ENCODE data around the gene CFAP61. TPM values are rescaled to one million over a fixed set of nuclear protein-coding genes. Genes with fewer than 3 reads are reported as not detected.

CFAP61 gene
- total and polyA plus RNA-seq, 2 experiments from 2014 or later, result 1.0 TPM; not detected in 1

GRCh38 chr20:20373091-20373571 lies 320.8 kb downstream of the CFAP61 start:
- Histone ChIP-seq H3K4me2 (no peak overlapping the region), H3K4me3 (no peak overlapping the region), H3K27me3 (peaks cover 79% of the 10 kb centered on the region), H3K9me2 (replicated peaks; ENCODE audit: insufficient read depth) (no peaks in the 10 kb centered on the region), H3K79me2 (no peaks in the 10 kb centered on the region), H4K20me1 (ENCODE audit: insufficient read depth, poor library complexity, severe bottlenecking) (no peaks in the 10 kb centered on the region), H3K36me3 (replicated peaks; ENCODE audit: insufficient read depth, low read depth) (no peaks in the 10 kb centered on the region), H3K9me3 (ENCODE audit: low read depth) (no peaks in the 10 kb centered on the region), H3K4me1 (ENCODE audit: insufficient read depth) (peaks cover 8% of the 10 kb centered on the region), H2AFZ (no peak overlapping the region), H3K27ac (no peak overlapping the region)
- TF ChIP-seq CTCF (IDR thresholded peaks at IDR 0.05; ENCODE audit: poor library complexity) (no peak), EZH2phosphoT487 (IDR thresholded peaks at IDR 0.05; ENCODE audit: low read depth, severe bottlenecking, unreplicated experiment) (no peak), EZH2 (IDR thresholded peaks at IDR 0.05; ENCODE audit: borderline replicate concordance) (no peak)
- no peak for DNase-seq (ENCODE audit: low spot score)
- 58% methylated on average over 17 of the region's 17 CpGs for WGBS (ENCODE audit: low lambda C conversion rate, missing lambda C conversion rate)

- no peaks in the 10 kb centered on the region for H4K20me1 ChIP-seq (ENCODE audit: insufficient read depth, poor library complexity, severe bottlenecking)
- no peak overlapping the region for H2AFZ ChIP-seq
- peaks cover 57% of the 10 kb centered on the region for H3K27me3 ChIP-seq
- no peak overlapping the region for H3K27ac ChIP-seq
- H3K4me1 ChIP-seq (ENCODE audit: insufficient read depth), result no peaks in the 10 kb centered on the region
- no peak for DNase-seq (ENCODE audit: low spot score)
- no peaks in the 10 kb centered on the region for H3K36me3 ChIP-seq (replicated peaks; ENCODE audit: insufficient read depth, low read depth)
- WGBS (ENCODE audit: low lambda C conversion rate, missing lambda C conversion rate), result 69% methylated on average over 8 of the region's 8 CpGs
- no peak overlapping the region for H3K4me2 ChIP-seq
- H3K79me2 ChIP-seq, result no peaks in the 10 kb centered on the region
- TF ChIP-seq EZH2phosphoT487 (IDR thresholded peaks at IDR 0.05; ENCODE audit: low read depth, severe bottlenecking, unreplicated experiment) (no peak), CTCF (IDR thresholded peaks at IDR 0.05; ENCODE audit: poor library complexity) (no peak), EZH2 (IDR thresholded peaks at IDR 0.05; ENCODE audit: borderline replicate concordance) (no peak)
- no peaks in the 10 kb centered on the region for H3K9me3 ChIP-seq (ENCODE audit: low read depth)
- H3K9me2 ChIP-seq (replicated peaks; ENCODE audit: insufficient read depth), result no peaks in the 10 kb centered on the region
- H3K4me3 ChIP-seq, result no peak overlapping the region
Measured at GRCh38 chr20:20375862-20376261, 323.5 kb downstream of the CFAP61 start.

GRCh38 chr20:20386192-20386591 lies 333.9 kb downstream of the CFAP61 start:
- no peak for DNase-seq (ENCODE audit: low spot score)
- Histone ChIP-seq H2AFZ (no peak overlapping the region), H3K9me2 (replicated peaks; ENCODE audit: insufficient read depth) (no peaks in the 10 kb centered on the region), H3K27ac (no peak overlapping the region), H3K9me3 (ENCODE audit: low read depth) (no peaks in the 10 kb centered on the region), H4K20me1 (ENCODE audit: insufficient read depth, poor library complexity, severe bottlenecking) (no peaks in the 10 kb centered on the region), H3K4me1 (ENCODE audit: insufficient read depth) (no peaks in the 10 kb centered on the region), H3K27me3 (no peaks in the 10 kb centered on the region), H3K36me3 (replicated peaks; ENCODE audit: insufficient read depth, low read depth) (no peaks in the 10 kb centered on the region), H3K4me2 (no peak overlapping the region), H3K4me3 (no peak overlapping the region), H3K79me2 (no peaks in the 10 kb centered on the region)
- no peak for TF ChIP-seq EZH2 (IDR thresholded peaks at IDR 0.05; ENCODE audit: borderline replicate concordance)
- TF ChIP-seq CTCF (IDR thresholded peaks at IDR 0.05; ENCODE audit: poor library complexity), result no peak
- no peak for TF ChIP-seq EZH2phosphoT487 (IDR thresholded peaks at IDR 0.05; ENCODE audit: low read depth, severe bottlenecking, unreplicated experiment)
- WGBS (ENCODE audit: low lambda C conversion rate, missing lambda C conversion rate), result 85% methylated on average over 9 of the region's 9 CpGs

- no peak overlapping the region for H2AFZ ChIP-seq
- no peaks in the 10 kb centered on the region for H3K9me3 ChIP-seq (ENCODE audit: low read depth)
- TF ChIP-seq CTCF (IDR thresholded peaks at IDR 0.05; ENCODE audit: poor library complexity) (no peak), EZH2phosphoT487 (IDR thresholded peaks at IDR 0.05; ENCODE audit: low read depth, severe bottlenecking, unreplicated experiment) (no peak), EZH2 (IDR thresholded peaks at IDR 0.05; ENCODE audit: borderline replicate concordance) (no peak)
- 94% methylated on average over 9 of the region's 9 CpGs for WGBS (ENCODE audit: low lambda C conversion rate, missing lambda C conversion rate)
- H3K9me2 ChIP-seq (replicated peaks; ENCODE audit: insufficient read depth), result no peaks in the 10 kb centered on the region
- H3K27ac ChIP-seq, result no peak overlapping the region
- H3K4me1 ChIP-seq (ENCODE audit: insufficient read depth), result no peaks in the 10 kb centered on the region
- H3K36me3 ChIP-seq (replicated peaks; ENCODE audit: insufficient read depth, low read depth), result no peaks in the 10 kb centered on the region
- H4K20me1 ChIP-seq (ENCODE audit: insufficient read depth, poor library complexity, severe bottlenecking), result no peaks in the 10 kb centered on the region
- no peaks in the 10 kb centered on the region for H3K27me3 ChIP-seq
- H3K79me2 ChIP-seq, result no peaks in the 10 kb centered on the region
- H3K4me2 ChIP-seq, result no peak overlapping the region
- DNase-seq (ENCODE audit: low spot score), result no peak
- no peak overlapping the region for H3K4me3 ChIP-seq
Measured at GRCh38 chr20:20390393-20390792, 338.1 kb downstream of the CFAP61 start.
